HepG2 (cell line): ENCODE results near the gene WSCD2.

Source experiments
- IRX3 ChIP-seq: sonication (generic); formaldehyde crosslinking; IDR thresholded peaks from 2 replicates; pipeline ENCODE4 v1.8.1; 2023; ENCODE audit warnings: mild to moderate bottlenecking, low read depth, missing genetic modification reagents, borderline replicate concordance
- TAF1 ChIP-seq: sonication (generic); formaldehyde crosslinking; IDR thresholded peaks from 2 replicates; pipeline ENCODE4 v1.4.0; 2020; ENCODE audit warnings: missing genetic modification reagents
- ZNF839 ChIP-seq: sonication (generic); formaldehyde crosslinking; IDR thresholded peaks from 2 replicates; pipeline ENCODE4 v1.4.0; 2020; ENCODE audit warnings: missing genetic modification reagents, mild to moderate bottlenecking, borderline replicate concordance
- ZSCAN12 ChIP-seq: sonication (generic); formaldehyde crosslinking; IDR thresholded peaks from 2 replicates; pipeline ENCODE4 v1.9.0; 2021; ENCODE audit warnings: mild to moderate bottlenecking, missing genetic modification reagents
- TF ChIP-seq, protein P1 (sequence below): sonication (generic); formaldehyde crosslinking; IDR thresholded peaks from 2 replicates; pipeline ENCODE4 v1.5.0; 2020; ENCODE audit warnings: mild to moderate bottlenecking, missing genetic modification reagents, moderate library complexity
- TF ChIP-seq, protein P2 (sequence below): sonication (generic); formaldehyde crosslinking; IDR thresholded peaks from 2 replicates; pipeline ENCODE4 v1.4.0; 2020; ENCODE audit warnings: missing genetic modification reagents, borderline replicate concordance

DNA sequence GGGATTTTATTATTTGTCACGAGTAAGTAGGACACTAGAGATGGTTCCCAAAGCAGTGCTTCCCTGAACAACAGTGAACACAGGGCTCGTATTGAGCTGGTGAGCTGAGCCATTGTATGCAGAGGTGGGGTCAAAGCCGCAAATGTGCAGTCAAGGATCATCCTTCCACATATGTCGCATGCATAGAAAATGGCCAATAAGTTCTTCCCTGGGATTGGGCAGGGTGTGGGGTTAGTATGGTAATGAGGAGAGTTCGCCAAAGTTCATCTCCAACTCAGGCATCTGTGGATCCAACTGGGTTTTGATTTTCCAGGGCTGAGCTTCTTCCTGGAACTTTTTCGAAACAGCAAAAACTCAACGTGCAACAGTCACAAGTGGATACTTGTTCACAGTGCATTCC is 123.4 kb downstream of the WSCD2 start:
- TF ChIP-seq ZSCAN12 = no peak
- TF ChIP-seq ZNF839 = no peak
- TF ChIP-seq IRX3 (CRISPR knock-in tag) = no peak
- TF ChIP-seq, protein P1, sequence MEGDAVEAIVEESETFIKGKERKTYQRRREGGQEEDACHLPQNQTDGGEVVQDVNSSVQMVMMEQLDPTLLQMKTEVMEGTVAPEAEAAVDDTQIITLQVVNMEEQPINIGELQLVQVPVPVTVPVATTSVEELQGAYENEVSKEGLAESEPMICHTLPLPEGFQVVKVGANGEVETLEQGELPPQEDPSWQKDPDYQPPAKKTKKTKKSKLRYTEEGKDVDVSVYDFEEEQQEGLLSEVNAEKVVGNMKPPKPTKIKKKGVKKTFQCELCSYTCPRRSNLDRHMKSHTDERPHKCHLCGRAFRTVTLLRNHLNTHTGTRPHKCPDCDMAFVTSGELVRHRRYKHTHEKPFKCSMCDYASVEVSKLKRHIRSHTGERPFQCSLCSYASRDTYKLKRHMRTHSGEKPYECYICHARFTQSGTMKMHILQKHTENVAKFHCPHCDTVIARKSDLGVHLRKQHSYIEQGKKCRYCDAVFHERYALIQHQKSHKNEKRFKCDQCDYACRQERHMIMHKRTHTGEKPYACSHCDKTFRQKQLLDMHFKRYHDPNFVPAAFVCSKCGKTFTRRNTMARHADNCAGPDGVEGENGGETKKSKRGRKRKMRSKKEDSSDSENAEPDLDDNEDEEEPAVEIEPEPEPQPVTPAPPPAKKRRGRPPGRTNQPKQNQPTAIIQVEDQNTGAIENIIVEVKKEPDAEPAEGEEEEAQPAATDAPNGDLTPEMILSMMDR (CRISPR knock-in tag) = no peak
- TF ChIP-seq TAF1 = no peak
- TF ChIP-seq, protein P2, sequence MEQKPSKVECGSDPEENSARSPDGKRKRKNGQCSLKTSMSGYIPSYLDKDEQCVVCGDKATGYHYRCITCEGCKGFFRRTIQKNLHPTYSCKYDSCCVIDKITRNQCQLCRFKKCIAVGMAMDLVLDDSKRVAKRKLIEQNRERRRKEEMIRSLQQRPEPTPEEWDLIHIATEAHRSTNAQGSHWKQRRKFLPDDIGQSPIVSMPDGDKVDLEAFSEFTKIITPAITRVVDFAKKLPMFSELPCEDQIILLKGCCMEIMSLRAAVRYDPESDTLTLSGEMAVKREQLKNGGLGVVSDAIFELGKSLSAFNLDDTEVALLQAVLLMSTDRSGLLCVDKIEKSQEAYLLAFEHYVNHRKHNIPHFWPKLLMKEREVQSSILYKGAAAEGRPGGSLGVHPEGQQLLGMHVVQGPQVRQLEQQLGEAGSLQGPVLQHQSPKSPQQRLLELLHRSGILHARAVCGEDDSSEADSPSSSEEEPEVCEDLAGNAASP (CRISPR knock-in tag) = no peak
